NB4 (cell line): ENCODE measurements around the gene TSPAN32.

Experiments
- DNase-seq: peaks from one replicate; pipeline ENCODE4 v3.0.0; 2010; ENCODE audit warnings: low read depth
- H3K4me3 ChIP-seq: one replicate; pipeline ENCODE4 v1.5.1; 2011; ENCODE audit warnings: mild to moderate bottlenecking, low read depth, low read length, moderate library complexity
- MAX ChIP-seq: IDR thresholded peaks from 2 replicates; pipeline ENCODE4 v1.6.1; 2011; ENCODE audit warnings: low read depth, low read length
- MYC ChIP-seq: IDR thresholded peaks from 2 replicates; pipeline ENCODE4 v1.6.1; 2011; ENCODE audit warnings: low read depth, low read length
- POLR2A ChIP-seq: IDR thresholded peaks from 2 replicates; pipeline ENCODE4 v1.6.1; 2011; ENCODE audit warnings: mild to moderate bottlenecking; ENCODE audit not compliant: insufficient read length; ENCODE audit errors: extremely low read depth
- TF ChIP-seq, protein P1 (sequence below): IDR thresholded peaks from one replicate; pipeline ENCODE4 v1.5.1; 2012; ENCODE audit warnings: low read depth, low read length

The TSPAN32 gene

GRCh38 chr11:2366276-2366675 lies 64.5 kb downstream of the TSPAN32 start:
- TF ChIP-seq, protein P1, sequence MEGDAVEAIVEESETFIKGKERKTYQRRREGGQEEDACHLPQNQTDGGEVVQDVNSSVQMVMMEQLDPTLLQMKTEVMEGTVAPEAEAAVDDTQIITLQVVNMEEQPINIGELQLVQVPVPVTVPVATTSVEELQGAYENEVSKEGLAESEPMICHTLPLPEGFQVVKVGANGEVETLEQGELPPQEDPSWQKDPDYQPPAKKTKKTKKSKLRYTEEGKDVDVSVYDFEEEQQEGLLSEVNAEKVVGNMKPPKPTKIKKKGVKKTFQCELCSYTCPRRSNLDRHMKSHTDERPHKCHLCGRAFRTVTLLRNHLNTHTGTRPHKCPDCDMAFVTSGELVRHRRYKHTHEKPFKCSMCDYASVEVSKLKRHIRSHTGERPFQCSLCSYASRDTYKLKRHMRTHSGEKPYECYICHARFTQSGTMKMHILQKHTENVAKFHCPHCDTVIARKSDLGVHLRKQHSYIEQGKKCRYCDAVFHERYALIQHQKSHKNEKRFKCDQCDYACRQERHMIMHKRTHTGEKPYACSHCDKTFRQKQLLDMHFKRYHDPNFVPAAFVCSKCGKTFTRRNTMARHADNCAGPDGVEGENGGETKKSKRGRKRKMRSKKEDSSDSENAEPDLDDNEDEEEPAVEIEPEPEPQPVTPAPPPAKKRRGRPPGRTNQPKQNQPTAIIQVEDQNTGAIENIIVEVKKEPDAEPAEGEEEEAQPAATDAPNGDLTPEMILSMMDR: no peak
- no peak for TF ChIP-seq POLR2A
- no peak for TF ChIP-seq MYC
- no peak for TF ChIP-seq MAX
- H3K4me3 ChIP-seq: no peak overlapping the region
- DNase-seq: no peak

- no peak overlapping the region for H3K4me3 ChIP-seq
- DNase-seq: no peak
- TF ChIP-seq MAX (no peak), MYC (no peak), POLR2A (no peak)
- TF ChIP-seq, protein P1: no peak
Observed at GRCh38 chr11:2366733-2367132, 64.9 kb downstream of the TSPAN32 start.

DNA sequence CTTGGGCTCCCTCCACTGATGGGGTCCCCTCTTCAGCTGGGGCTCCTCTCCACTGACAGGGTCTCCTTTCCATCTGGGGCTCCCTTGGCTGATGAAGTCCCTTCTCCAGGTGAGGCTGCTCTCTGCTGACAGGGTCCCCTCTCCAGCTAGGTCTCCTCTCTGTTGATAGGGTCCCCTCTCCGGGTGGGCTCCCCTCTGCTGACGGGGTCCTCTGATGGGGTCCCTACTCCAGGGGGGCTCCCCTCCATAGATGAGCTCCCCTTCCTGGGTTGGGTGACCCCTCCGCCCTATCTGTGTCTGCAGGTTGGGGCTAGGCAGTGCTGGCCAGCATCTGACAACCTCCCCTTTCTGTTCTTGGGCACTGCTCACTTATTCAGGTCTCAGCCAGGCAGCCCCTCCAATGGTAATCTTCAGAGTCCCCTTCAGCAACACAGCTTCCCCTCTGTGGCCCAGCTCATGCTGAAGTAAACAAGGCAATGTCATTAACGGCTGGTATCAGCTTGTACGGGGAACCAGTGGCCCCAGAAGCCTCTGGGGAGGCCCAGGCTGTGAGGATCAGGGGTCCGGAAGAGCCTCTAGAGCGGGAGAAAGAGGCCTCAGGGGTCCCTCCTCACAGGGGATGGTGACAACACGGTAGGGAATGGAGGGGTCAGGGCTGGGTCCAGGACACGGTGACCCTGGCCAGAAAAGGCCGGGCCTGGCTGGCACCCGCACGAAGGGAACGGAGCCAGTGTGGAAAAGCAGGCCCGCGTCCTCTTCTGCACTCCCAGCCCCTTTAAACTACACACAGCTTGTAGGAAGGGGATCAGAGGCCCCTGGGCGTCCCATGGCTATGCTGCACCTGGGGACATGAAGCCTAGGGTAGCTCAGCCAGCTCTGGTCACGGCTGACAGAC lies 65.7 kb downstream of the TSPAN32 start:
- TF ChIP-seq POLR2A: no peak
- no peak for TF ChIP-seq MAX
- H3K4me3 ChIP-seq: no peak overlapping the region
- no peak for DNase-seq
